Eye (tissue), 1 donor: Measurements from ENCODE around the gene TMEM237.

Experiments used
- DNase-seq: peaks from one replicate; pipeline ENCODE4 v3.0.0-alpha.2; 2015

The TMEM237 gene

DNA sequence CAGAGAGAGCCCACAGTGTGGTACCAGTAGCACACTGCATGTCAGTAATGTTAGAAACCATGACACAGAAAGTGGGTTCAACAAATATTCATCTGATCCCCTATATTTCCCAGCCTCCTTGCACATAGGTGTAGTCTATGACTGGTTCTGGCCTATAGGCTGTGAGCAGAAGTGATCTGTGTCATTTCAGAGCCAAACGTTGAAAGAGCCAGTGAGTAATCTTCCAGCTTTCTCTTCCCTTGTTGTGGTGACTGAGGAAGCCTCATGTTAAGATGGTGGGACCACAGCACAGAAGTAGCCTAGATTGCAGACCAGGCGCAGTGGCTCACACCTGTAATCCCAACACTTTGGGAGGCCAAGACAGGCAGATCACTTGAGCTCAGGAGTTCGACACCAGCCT is 4.1 kb downstream of the TMEM237 start:
- DNase-seq: no peak

GRCh38 chr2:201638326-201638725 is 5.0 kb downstream of the TMEM237 start:
- no peak for DNase-seq

- no peak for DNase-seq
Measured at GRCh38 chr2:201633661-201634249, 9.5 kb downstream of the TMEM237 start.

- DNase-seq: no peak
Measured at GRCh38 chr2:201631041-201631440, 12.3 kb downstream of the TMEM237 start.

- DNase-seq: no peak
Measured at GRCh38 chr2:201630577-201630976, 12.7 kb downstream of the TMEM237 start.

- no peak for DNase-seq
Measured at GRCh38 chr2:201628545-201628944, 14.8 kb downstream of the TMEM237 start.

- DNase-seq: no peak
Measured at GRCh38 chr2:201622306-201622970, 20.9 kb downstream of the TMEM237 start.

DNA sequence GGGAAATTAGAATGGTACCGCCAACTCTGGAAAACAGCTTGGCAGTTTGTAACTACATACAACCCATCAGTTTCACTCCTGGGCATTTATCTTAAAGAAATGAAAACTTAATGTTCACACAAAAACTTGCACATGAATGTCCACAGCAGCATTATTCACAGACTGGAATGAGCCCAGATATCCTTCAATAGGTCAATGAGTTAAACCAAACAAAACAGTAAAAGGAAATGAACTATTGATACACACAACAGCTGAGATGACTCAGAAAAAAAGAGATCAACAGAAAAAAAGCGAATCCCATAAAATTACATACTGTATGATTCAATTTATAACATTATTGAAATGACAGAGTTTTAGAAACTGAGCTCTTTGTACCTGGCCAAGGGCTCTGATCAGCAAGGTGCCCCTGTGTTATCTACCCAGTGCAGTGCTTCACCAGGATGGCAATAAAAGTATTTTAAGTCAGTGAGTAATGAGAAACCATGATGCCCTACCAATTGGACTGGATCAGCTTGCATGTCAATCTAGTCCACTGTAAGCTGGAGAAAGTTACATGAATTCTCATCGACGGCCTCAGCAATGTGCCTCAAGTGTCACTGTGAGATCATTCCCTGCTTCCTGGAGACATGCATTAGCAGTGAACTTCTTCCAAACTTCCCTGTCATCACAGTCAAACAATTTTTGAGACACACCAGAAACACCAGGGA is 21.9 kb downstream of the TMEM237 start:
- no peak for DNase-seq

GRCh38 chr2:201618744-201619662 is 24.3 kb downstream of the TMEM237 start:
- peak; percentile 81 for DNase-seq

DNA sequence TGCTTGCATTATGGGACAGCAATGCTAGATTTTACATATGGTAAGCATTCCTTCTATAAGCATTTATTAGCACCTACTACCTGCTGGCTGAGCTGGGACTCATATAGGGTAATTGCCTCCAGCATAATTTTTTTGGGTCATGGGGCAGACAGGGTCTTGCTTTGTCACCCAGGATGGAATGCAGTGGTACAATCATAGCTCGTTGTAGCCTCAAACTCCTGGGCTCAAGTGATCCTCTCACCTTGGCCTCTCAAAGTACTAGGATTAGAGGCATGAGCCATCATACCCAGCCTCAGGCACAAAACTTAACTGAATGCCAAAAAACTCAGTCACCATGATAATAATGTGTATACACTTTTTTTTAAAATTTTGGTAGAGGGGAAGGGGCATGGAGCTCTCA is 35.3 kb downstream of the TMEM237 start:
- DNase-seq: no peak

GRCh38 chr2:201607568-201607967 is 35.7 kb downstream of the TMEM237 start:
- DNase-seq: no peak

DNA sequence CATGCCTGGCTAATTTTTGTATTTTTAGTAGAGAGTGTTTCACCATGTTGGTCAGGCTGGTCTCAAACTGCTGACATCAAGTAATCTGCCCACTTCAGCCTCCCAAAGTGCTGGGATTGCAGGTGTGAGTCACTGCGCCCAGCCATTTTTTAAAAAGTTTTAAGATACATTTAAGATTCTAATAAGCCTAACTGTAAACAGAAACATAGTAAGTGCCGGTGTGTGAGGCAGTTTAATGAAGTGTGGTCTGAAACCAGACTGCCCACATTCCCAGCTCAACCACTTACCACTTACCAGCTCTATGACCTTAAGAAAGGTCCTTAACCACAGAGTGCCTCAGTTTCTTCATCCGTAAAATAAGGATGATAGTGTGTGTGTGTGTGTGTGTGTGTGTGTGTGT is 42.4 kb downstream of the TMEM237 start:
- no peak for DNase-seq

- no peak for DNase-seq
Measured at GRCh38 chr2:201597397-201597796, 45.9 kb downstream of the TMEM237 start.

DNA sequence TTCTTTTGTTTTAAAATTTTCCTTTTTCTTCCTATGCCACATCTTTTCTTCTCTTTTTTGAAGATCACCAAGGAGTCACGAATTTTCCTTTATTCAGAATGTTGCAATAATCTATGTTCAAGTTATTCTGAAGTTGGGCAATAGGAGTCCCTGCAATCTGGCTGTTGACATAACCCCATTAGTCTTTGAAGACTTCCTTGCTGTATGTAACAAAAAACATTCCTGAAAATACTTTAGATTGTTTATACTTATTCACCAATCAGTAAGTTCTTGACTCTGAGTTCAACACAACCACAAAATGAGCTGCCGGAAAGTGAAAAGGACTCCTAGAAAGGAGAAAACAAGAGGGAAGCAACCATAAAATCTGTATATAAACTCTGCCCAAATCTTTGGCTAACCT is 62.8 kb downstream of the TMEM237 start:
- no peak for DNase-seq

DNA sequence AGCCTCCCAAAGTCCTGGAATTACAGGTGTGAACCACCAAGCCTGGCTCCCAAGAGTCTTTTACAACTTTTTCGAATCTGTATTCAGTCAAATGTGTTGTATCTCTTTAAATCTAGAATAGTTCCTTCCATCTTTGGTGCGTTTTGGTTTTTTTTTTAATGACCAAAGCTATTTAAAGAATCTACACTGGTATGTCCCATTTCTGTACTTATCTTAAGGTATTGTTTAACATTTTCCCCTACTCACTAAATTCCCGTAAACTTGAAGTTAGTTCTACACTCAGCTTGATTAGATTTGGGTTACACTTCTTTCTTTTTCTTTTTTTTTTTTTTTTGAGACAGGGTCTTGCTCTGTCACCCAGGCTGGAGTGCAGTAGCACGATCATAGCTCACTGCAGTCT is 63.8 kb downstream of the TMEM237 start:
- no peak for DNase-seq

- DNase-seq: no peak
Measured at GRCh38 chr2:201575971-201576370, 67.3 kb downstream of the TMEM237 start.

DNA sequence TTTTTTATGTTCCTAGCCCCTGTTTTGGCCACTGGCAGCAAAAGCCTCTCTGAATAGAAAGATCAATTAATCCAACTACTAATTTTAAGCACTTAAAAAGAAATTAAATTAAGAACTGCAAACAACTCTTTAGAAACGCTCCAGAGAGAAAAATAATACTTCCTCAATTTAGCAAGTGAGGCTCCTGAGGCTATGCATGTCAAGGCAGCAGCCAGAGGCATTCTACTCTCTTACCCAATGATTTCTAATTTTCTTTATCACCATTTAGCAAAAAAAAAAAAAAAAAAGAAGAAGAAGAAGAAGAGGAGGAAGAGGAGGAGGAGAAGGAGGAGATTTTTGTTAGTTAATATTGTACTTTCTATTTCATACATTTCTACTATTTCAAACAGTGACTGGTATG is 68.5 kb downstream of the TMEM237 start:
- DNase-seq: no peak

GRCh38 chr2:201572846-201573508 is 70.3 kb downstream of the TMEM237 start:
- no peak for DNase-seq
